Measurements from ENCODE around the gene PKP1.
A peak's percentile ranks its signal among the peaks of the same experiment; 100 is the strongest.
"Not testable (repeated sequence)": the region's sequence is repeated elsewhere in the genome, so short reads cannot be mapped to it uniquely, and the experiment has no call there.

PKP1 gene

GRCh38 chr1:201282931-201283829, at the start of gene PKP1:
Gene PKP1, plus strand, starts transcription at chr1:201283506. Its CDS starts 197 bp downstream, at chr1:201283703.
- DNase-seq = no peak

- DNase-seq = not testable (repeated sequence)
Observed at GRCh38 chr1:201239646-201240045, 43.7 kb upstream of the PKP1 start.

- no peak for DNase-seq
Observed at GRCh38 chr1:201240171-201240570, 43.1 kb upstream of the PKP1 start.

- DNase-seq = no peak
Observed at GRCh38 chr1:201241736-201242135, 41.6 kb upstream of the PKP1 start.

GRCh38 chr1:201245082-201245481, 38.2 kb upstream of the PKP1 start:
- no peak for DNase-seq

- no peak for DNase-seq
Observed at GRCh38 chr1:201248721-201249559, 34.4 kb upstream of the PKP1 start.

GRCh38 chr1:201250326-201251011, 32.8 kb upstream of the PKP1 start:
- no peak for DNase-seq

- DNase-seq = no peak
Observed at GRCh38 chr1:201251411-201251810, 31.9 kb upstream of the PKP1 start.

GRCh38 chr1:201251851-201252430, 31.4 kb upstream of the PKP1 start:
- DNase-seq = no peak

- no peak for DNase-seq
Observed at GRCh38 chr1:201252944-201253371, 30.3 kb upstream of the PKP1 start.

- DNase-seq = no peak
Observed at GRCh38 chr1:201253411-201253810, 29.9 kb upstream of the PKP1 start.

GRCh38 chr1:201253906-201254624, 29.2 kb upstream of the PKP1 start:
- no peak for DNase-seq

- peak; percentile 7 to 19 for DNase-seq
Observed at GRCh38 chr1:201254625-201255478, 28.5 kb upstream of the PKP1 start.

- no peak for DNase-seq
Observed at GRCh38 chr1:201255479-201256362, 27.6 kb upstream of the PKP1 start.

- DNase-seq = not testable (repeated sequence)
Observed at GRCh38 chr1:201258132-201258531, 25.2 kb upstream of the PKP1 start.

- no peak for DNase-seq
Observed at GRCh38 chr1:201258763-201259230, 24.5 kb upstream of the PKP1 start.

- DNase-seq = no peak
Observed at GRCh38 chr1:201259476-201260235, 23.6 kb upstream of the PKP1 start.

GRCh38 chr1:201260236-201260590, 23.1 kb upstream of the PKP1 start:
- DNase-seq = no peak

- DNase-seq = no peak
Observed at GRCh38 chr1:201260648-201261311, 22.5 kb upstream of the PKP1 start.
